Skeletal muscle tissue (tissue), 4 donors: ENCODE results near the gene NEDD8. TPM values are rescaled to one million over a fixed set of nuclear protein-coding genes. Genes with fewer than 3 reads are reported as not detected.
"Not testable (repeated sequence)": the region's sequence is repeated elsewhere in the genome, so short reads cannot be mapped to it uniquely, and the experiment has no call there.

Experiments
- H3K27ac ChIP-seq: one replicate; pipeline ENCODE4 v1.7.0; 2013; ENCODE audit warnings: mild to moderate bottlenecking, low read depth, low read length, inconsistent platforms
- H3K27me3 ChIP-seq, 3 donors: one replicate each; pipeline ENCODE4 v1.7.0; 2013; ENCODE audit warnings: low read length in 3 of 3; ENCODE audit not compliant: control insufficient read depth in 3 of 3, insufficient read depth in 3 of 3
- H3K36me3 ChIP-seq, 3 donors: one replicate each; pipeline ENCODE4 v1.7.0; 2013; ENCODE audit warnings: low read length in 3 of 3; ENCODE audit not compliant: control insufficient read depth in 3 of 3, insufficient read depth in 3 of 3
- H3K4me1 ChIP-seq, 3 donors: one replicate each; pipeline ENCODE4 v1.7.0; 2013; ENCODE audit warnings: low read length in 3 of 3, mild to moderate bottlenecking in 3 of 3; ENCODE audit not compliant: control insufficient read depth in 3 of 3, insufficient read depth in 3 of 3
- H3K4me3 ChIP-seq, 3 donors: one replicate each; pipeline ENCODE4 v1.7.0; 2013; ENCODE audit warnings: low read length in 3 of 3
- H3K9ac ChIP-seq, 3 donors: one replicate each; pipeline ENCODE4 v1.7.0; 2013; ENCODE audit warnings: low read length in 3 of 3, mild to moderate bottlenecking in 3 of 3, moderate library complexity in 2 of 3, low read depth in 1 of 3
- H3K9me3 ChIP-seq, 3 donors: one replicate each; pipeline ENCODE4 v1.7.0; 2013; ENCODE audit warnings: low read length in 3 of 3; ENCODE audit not compliant: control insufficient read depth in 3 of 3
- total RNA-seq: library from RNA; depleted of rRNA; stranded (reverse); fragments of >200 nt; gene quantifications from one replicate; pipeline ENCODE4 v1.2.3, GENCODE V29; 2014
- donor health status: Osteomylitis.

The NEDD8 gene
- total RNA-seq, 1 donor from 2014 or later, result 81.9 TPM

GRCh38 chr14:24212924-24213865 is 19.0 kb downstream of the NEDD8 start, which contains the start of gene CHMP4A:
TSS of gene CHMP4A (minus strand) at chr14:24213488. CDS start at chr14:24213439, 49 bp downstream.
- H3K36me3 ChIP-seq, result peaks cover 21 to 33% (median 31%) of the 10 kb centered on the region in 3 donors

GRCh38 chr14:24211311-24211710 is 20.9 kb downstream of the NEDD8 start:
- Histone ChIP-seq H3K27ac (no peak overlapping the region), H3K9me3 (no peaks in the 10 kb centered on the region), H3K36me3 (peaks cover 38 to 41% (median 41%) of the 10 kb centered on the region in 3 donors), H3K27me3 (no peaks in the 10 kb centered on the region), H3K9ac (no peak overlapping the region), H3K4me1 (peaks cover 14 to 30% (median 19%) of the 10 kb centered on the region in 3 donors), H3K4me3 (no peak overlapping the region)

More at GRCh38 chr14:24212924-24213865, 19.0 kb downstream of the NEDD8 start, which contains the start of gene CHMP4A:
- Histone ChIP-seq H3K27ac (peak within 1 kb of the TSS; percentile 90), H3K9ac (peak within 1 kb of the TSS; percentile 81 to 89 (median 81)), H3K27me3 (no peaks in the 10 kb centered on the region), H3K4me1 (peaks cover 14 to 31% (median 19%) of the 10 kb centered on the region in 3 donors), H3K4me3 (peak within 1 kb of the TSS; percentile 75 to 87 (median 87)), H3K9me3 (no peaks in the 10 kb centered on the region)

GRCh38 chr14:24207625-24208024 is 24.5 kb downstream of the NEDD8 start:
- no peaks in the 10 kb centered on the region for H3K27me3 ChIP-seq

GRCh38 chr14:24207104-24207551 is 25.0 kb downstream of the NEDD8 start:
- no peaks in the 10 kb centered on the region for H3K4me1 ChIP-seq
- no peak overlapping the region for H3K9ac ChIP-seq
- no peaks in the 10 kb centered on the region for H3K9me3 ChIP-seq
- H3K36me3 ChIP-seq, result peaks cover 45 to 54% (median 45%) of the 10 kb centered on the region in 3 donors
- no peak overlapping the region for H3K4me3 ChIP-seq
- no peak overlapping the region for H3K27ac ChIP-seq
- H3K27me3 ChIP-seq, result no peaks in the 10 kb centered on the region

More at GRCh38 chr14:24207625-24208024, 24.5 kb downstream of the NEDD8 start:
- Histone ChIP-seq H3K36me3 (peaks cover 45 to 54% (median 45%) of the 10 kb centered on the region in 3 donors), H3K9me3 (no peaks in the 10 kb centered on the region), H3K4me3 (no peak overlapping the region), H3K27ac (no peak overlapping the region), H3K9ac (no peak overlapping the region), H3K4me1 (peaks cover 0 to 4% (median 0%) of the 10 kb centered on the region in 3 donors)

GRCh38 chr14:24206260-24207103 is 25.7 kb downstream of the NEDD8 start:
- Histone ChIP-seq H3K27ac (no peak overlapping the region), H3K36me3 (peaks cover 41 to 54% (median 45%) of the 10 kb centered on the region in 3 donors), H3K27me3 (no peaks in the 10 kb centered on the region)

GRCh38 chr14:24204163-24205146 is 27.7 kb downstream of the NEDD8 start:
- Histone ChIP-seq H3K36me3 (peaks cover 29 to 38% (median 32%) of the 10 kb centered on the region in 3 donors), H3K27me3 (no peaks in the 10 kb centered on the region), H3K27ac (no peak overlapping the region), H3K4me3 (no peak overlapping the region), H3K4me1 (no peaks in the 10 kb centered on the region), H3K9me3 (no peaks in the 10 kb centered on the region), H3K9ac (no peak overlapping the region)

More at GRCh38 chr14:24206260-24207103, 25.7 kb downstream of the NEDD8 start:
- no peak overlapping the region for H3K4me3 ChIP-seq
- H3K4me1 ChIP-seq, result no peaks in the 10 kb centered on the region
- H3K9ac ChIP-seq, result peak overlapping the region in 1 of 3 donors; percentile 8
- H3K9me3 ChIP-seq, result no peaks in the 10 kb centered on the region

- H3K27ac ChIP-seq, H3K9ac ChIP-seq, H3K27me3 ChIP-seq, H3K9me3 ChIP-seq, H3K4me3 ChIP-seq, H3K4me1 ChIP-seq: not testable (repeated sequence)
- peaks cover 24 to 36% (median 32%) of the 10 kb centered on the region in 3 donors for H3K36me3 ChIP-seq
These were observed 28.8 kb downstream of the NEDD8 start for GRCh38 chr14:24203249-24203886.

- H3K4me3 ChIP-seq, H3K27me3 ChIP-seq, H3K9me3 ChIP-seq, H3K4me1 ChIP-seq, H3K9ac ChIP-seq, H3K27ac ChIP-seq: not testable (repeated sequence)
- H3K36me3 ChIP-seq, result peaks cover 18 to 30% (median 28%) of the 10 kb centered on the region in 3 donors
These were observed 29.6 kb downstream of the NEDD8 start for GRCh38 chr14:24202538-24202937.
